DND-41 (cell line): ENCODE data around the gene MAP3K14.

Source experiments
- CTCF ChIP-seq: IDR thresholded peaks from 2 replicates; pipeline ENCODE4 v1.5.1; 2012; ENCODE audit warnings: borderline replicate concordance, low read length, moderate library complexity, mild to moderate bottlenecking; ENCODE audit not compliant: poor library complexity, severe bottlenecking; ENCODE audit errors: extremely low read depth
- EZH2 ChIP-seq: IDR thresholded peaks from 3 replicates; pipeline ENCODE4 v1.6.1; 2012; ENCODE audit warnings: borderline replicate concordance, low read depth, mild to moderate bottlenecking, moderate library complexity, low read length, inconsistent platforms; ENCODE audit not compliant: severe bottlenecking

- no peak for TF ChIP-seq CTCF
- no peak for TF ChIP-seq EZH2
Measured at GRCh38 chr17:45308840-45309239, 8.0 kb downstream of the MAP3K14 start.
